ENCODE measurements around the gene ZSWIM7.

- no peak for TF ChIP-seq CTCF (conservative IDR thresholded peaks at IDR 0.05; ENCODE audit: low read length)
- TF ChIP-seq EZH2phosphoT487 (IDR thresholded peaks at IDR 0.05; ENCODE audit: borderline replicate concordance, low read depth, low read length): no peak
Observed at GRCh38 chr17:15954222-15954621, 45.3 kb downstream of the ZSWIM7 start.
